ENCODE data around the gene CARMIL3.
"Not testable (repeated sequence)": the region's sequence is repeated elsewhere in the genome, so short reads cannot be mapped to it uniquely, and the experiment has no call there.

DNA sequence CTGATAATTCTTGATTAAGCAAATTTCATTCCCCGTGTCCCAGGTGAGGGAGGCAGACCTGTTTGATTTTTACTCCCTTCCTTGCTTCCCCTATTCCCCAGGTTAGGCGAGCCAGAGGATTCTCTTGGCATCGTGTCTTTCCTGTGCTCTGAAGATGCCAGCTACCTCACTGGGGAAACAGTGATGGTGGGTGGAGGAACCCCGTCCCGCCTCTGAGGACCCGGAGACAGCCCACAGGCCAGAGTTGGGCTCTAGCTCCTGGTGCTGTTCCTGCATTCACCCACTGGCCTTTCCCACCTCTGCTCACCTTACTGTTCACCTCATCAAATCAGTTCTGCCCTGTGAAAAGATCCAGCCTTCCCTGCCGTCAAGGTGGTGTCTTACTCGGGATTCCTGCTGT lies 1.1 kb upstream of the CARMIL3 start:
- TF ChIP-seq ZNF274 (IDR thresholded peaks at IDR 0.05; ENCODE audit: low read depth, low read length); SUZ12 (IDR thresholded peaks at IDR 0.05; ENCODE audit: extremely low read depth, insufficient read depth, insufficient read length); YY1 (IDR thresholded peaks at IDR 0.05; ENCODE audit: insufficient read depth, insufficient read length): not testable (repeated sequence)
